IMR-90 (cell line): Measurements from ENCODE around the gene KLHL30. TPM values are rescaled to one million over a fixed set of nuclear protein-coding genes. Genes with fewer than 3 reads are reported as not detected.

Source experiments
- ATAC-seq: fragments of 200-7000 bp; cut with Tn5 transposase; 2 replicates; pipeline ENCODE4 v1.9.1; 2020; ENCODE audit warnings: low read depth, mild to moderate bottlenecking, moderate library complexity
- BruUV-seq: library from RNA; stranded (reverse); fragments of 400-500 nt; replicated peaks from 2 replicates; lab custom pipeline; 2021; lab: Mats Ljungman, UMichigan
- CTCF ChIA-PET: fragments of 300-600 bp; formaldehyde crosslinking; extraction: SDS; loops from one replicate; lab custom pipeline; 2021; ENCODE audit warnings: antibody characterized with exemption; lab: Yijun Ruan, JAX
- POLR2A ChIA-PET: fragments of 300-600 bp; sonication (Branson Sonifier 250); formaldehyde crosslinking; loops from one replicate; lab custom pipeline; 2022; ENCODE audit warnings: antibody characterized with exemption; ENCODE audit not compliant: unreplicated experiment; lab: Charles Lee
- DNase-seq: peaks from one replicate; pipeline ENCODE4 v3.0.0; 2013
- H2AFZ ChIP-seq: replicated peaks from 2 replicates; pipeline ENCODE3; 2013; ENCODE audit warnings: low read length, mild to moderate bottlenecking; ENCODE audit not compliant: poor library complexity
- H2AK5ac ChIP-seq: 2 replicates; pipeline ENCODE4 v1.6.1; 2013; ENCODE audit warnings: low read depth, low read length, inconsistent platforms
- H2AK9ac ChIP-seq: replicated peaks from 2 replicates; pipeline ENCODE3; 2013; ENCODE audit warnings: mild to moderate bottlenecking, low read depth, low read length, moderate library complexity; ENCODE audit not compliant: poor library complexity
- H2BK120ac ChIP-seq: 2 replicates; pipeline ENCODE4 v1.6.1; 2013; ENCODE audit warnings: low read depth, low read length, inconsistent platforms
- H2BK15ac ChIP-seq: 3 replicates; pipeline ENCODE4 v1.6.1; 2013; ENCODE audit warnings: low read depth, low read length, inconsistent platforms
- H2BK20ac ChIP-seq: 2 replicates; pipeline ENCODE4 v1.6.1; 2013; ENCODE audit warnings: low read depth, mild to moderate bottlenecking, inconsistent platforms, low read length, moderate library complexity
- H2BK5ac ChIP-seq: 2 replicates; pipeline ENCODE4 v1.6.1; 2013; ENCODE audit warnings: mild to moderate bottlenecking, low read depth, low read length, inconsistent platforms; ENCODE audit not compliant: poor library complexity, severe bottlenecking
- H3K14ac ChIP-seq: replicated peaks from 2 replicates; pipeline ENCODE4 v1.6.1; 2013; ENCODE audit warnings: low read depth, low read length, inconsistent platforms
- H3K18ac ChIP-seq: 2 replicates; pipeline ENCODE4 v1.6.1; 2013; ENCODE audit warnings: low read depth, low read length, control low read depth
- H3K23ac ChIP-seq: 2 replicates; pipeline ENCODE4 v1.6.1; 2013; ENCODE audit warnings: low read depth, low read length, inconsistent platforms
- H3K27ac ChIP-seq: 2 replicates; pipeline ENCODE4 v1.5.1; 2013; ENCODE audit warnings: mild to moderate bottlenecking, control low read depth, low read length; ENCODE audit not compliant: insufficient read depth
- H3K27me3 ChIP-seq: 2 replicates; pipeline ENCODE4 v1.6.1; 2013; ENCODE audit warnings: low read length; ENCODE audit not compliant: control insufficient read depth, insufficient read depth
- H3K36me3 ChIP-seq: 2 replicates; pipeline ENCODE4 v1.6.1; 2013; ENCODE audit warnings: low read length, mixed read lengths; ENCODE audit not compliant: control insufficient read depth, insufficient read depth
- H3K4ac ChIP-seq: 2 replicates; pipeline ENCODE4 v1.6.1; 2013; ENCODE audit warnings: low read depth, low read length, inconsistent platforms
- H3K4me1 ChIP-seq: 2 replicates; pipeline ENCODE4 v1.6.1; 2013; ENCODE audit warnings: low read length, mixed read lengths; ENCODE audit not compliant: control insufficient read depth, insufficient read depth
- H3K4me2 ChIP-seq: 2 replicates; pipeline ENCODE4 v1.6.1; 2013; ENCODE audit warnings: low read depth, mild to moderate bottlenecking, control low read depth, low read length, moderate library complexity
- H3K4me3 ChIP-seq: 2 replicates; pipeline ENCODE4 v1.5.1; 2013; ENCODE audit warnings: low read depth, mild to moderate bottlenecking, control low read depth, low read length, moderate library complexity; ENCODE audit not compliant: insufficient read depth
- H3K56ac ChIP-seq: 2 replicates; pipeline ENCODE4 v1.6.1; 2013; ENCODE audit warnings: low read length, inconsistent platforms; ENCODE audit not compliant: insufficient read depth; ENCODE audit errors: extremely low read depth
- H3K79me1 ChIP-seq, 2 experiments: 2 replicates each; pipeline ENCODE4 v1.6.1; 2013; ENCODE audit warnings: low read length in 2 of 2, inconsistent platforms in 1 of 2, low read depth in 1 of 2
- H3K9ac ChIP-seq: 2 replicates; pipeline ENCODE4 v1.6.1; 2013; ENCODE audit warnings: low read depth, low read length, control low read depth
- H3K9me1 ChIP-seq: 2 replicates; pipeline ENCODE4 v1.6.1; 2013; ENCODE audit warnings: low read length, inconsistent platforms; ENCODE audit not compliant: insufficient read depth
- H3K9me3 ChIP-seq: 2 replicates; pipeline ENCODE4 v1.6.1; 2013; ENCODE audit warnings: low read length; ENCODE audit not compliant: control insufficient read depth, insufficient read depth
- H4K20me1 ChIP-seq: 2 replicates; pipeline ENCODE4 v1.6.1; 2013; ENCODE audit warnings: low read length, inconsistent platforms; ENCODE audit not compliant: insufficient read depth
- H4K5ac ChIP-seq: 2 replicates; pipeline ENCODE4 v1.6.1; 2013; ENCODE audit warnings: mild to moderate bottlenecking, low read depth, low read length, control low read depth
- H4K8ac ChIP-seq, 2 experiments: 2 replicates each; pipeline ENCODE4 v1.6.1; 2013; ENCODE audit warnings: low read depth in 2 of 2, low read length in 2 of 2, control low read depth in 1 of 2, inconsistent platforms in 1 of 2
- H4K91ac ChIP-seq: 2 replicates; pipeline ENCODE4 v1.6.1; 2013; ENCODE audit warnings: low read depth, low read length, inconsistent platforms; ENCODE audit not compliant: insufficient read depth
- BHLHE40 ChIP-seq: fragments of 150-350 bp; IDR thresholded peaks from 2 replicates; pipeline ENCODE4 v1.6.1; 2016; ENCODE audit warnings: mild to moderate bottlenecking, low read depth, low read length
- CEBPB ChIP-seq: IDR thresholded peaks from 2 replicates; pipeline ENCODE4 v1.6.1; 2012; ENCODE audit warnings: low read depth, low read length, improper control_type of control experiment
- CHD1 ChIP-seq: IDR thresholded peaks from 2 replicates; pipeline ENCODE4 v1.6.1; 2012; ENCODE audit warnings: low read depth, low read length, improper control_type of control experiment
- CTCF ChIP-seq: conservative IDR thresholded peaks from 2 replicates; pipeline ENCODE4 v1.5.1; 2012; ENCODE audit warnings: mild to moderate bottlenecking, low read depth, low read length, improper control_type of control experiment
- ELK1 ChIP-seq: fragments of 150-350 bp; IDR thresholded peaks from 2 replicates; pipeline ENCODE4 v1.6.1; 2016; ENCODE audit warnings: low read depth, mild to moderate bottlenecking, low read length, moderate library complexity, borderline replicate concordance
- FOS ChIP-seq: fragments of 150-350 bp; IDR thresholded peaks from 2 replicates; pipeline ENCODE4 v1.6.1; 2016; ENCODE audit warnings: low read depth, low read length
- MAFK ChIP-seq: IDR thresholded peaks from 2 replicates; pipeline ENCODE4 v1.6.1; 2012; ENCODE audit warnings: low read depth, low read length, improper control_type of control experiment
- MAZ ChIP-seq: IDR thresholded peaks from 2 replicates; pipeline ENCODE4 v1.6.1; 2012; ENCODE audit warnings: low read depth, mild to moderate bottlenecking, low read length, improper control_type of control experiment, moderate library complexity, borderline replicate concordance
- MXI1 ChIP-seq: IDR thresholded peaks from 2 replicates; pipeline ENCODE4 v1.6.1; 2012; ENCODE audit warnings: low read depth, mild to moderate bottlenecking, low read length, moderate library complexity, borderline replicate concordance
- NFE2L2 ChIP-seq: fragments of 150-350 bp; IDR thresholded peaks from 2 replicates; pipeline ENCODE4 v1.6.1; 2016; ENCODE audit warnings: low read depth, mild to moderate bottlenecking, low read length
- POLR2A ChIP-seq: IDR thresholded peaks from 2 replicates; pipeline ENCODE4 v1.6.1; 2012; ENCODE audit warnings: mild to moderate bottlenecking, low read depth, low read length
- RAD21 ChIP-seq: IDR thresholded peaks from 2 replicates; pipeline ENCODE4 v1.6.1; 2012; ENCODE audit warnings: low read length, improper control_type of control experiment
- RCOR1 ChIP-seq: IDR thresholded peaks from 2 replicates; pipeline ENCODE4 v1.6.1; 2012; ENCODE audit warnings: mild to moderate bottlenecking, low read length, improper control_type of control experiment; ENCODE audit not compliant: insufficient replicate concordance
- RFX5 ChIP-seq: IDR thresholded peaks from 2 replicates; pipeline ENCODE4 v1.8.0; 2012; ENCODE audit warnings: low read depth, mild to moderate bottlenecking, low read length, moderate library complexity
- SMC3 ChIP-seq: fragments of 150-350 bp; IDR thresholded peaks from 2 replicates; pipeline ENCODE4 v1.6.1; 2016; ENCODE audit warnings: low read depth, mild to moderate bottlenecking, antibody characterized with exemption, low read length, moderate library complexity
- USF2 ChIP-seq: fragments of 150-350 bp; IDR thresholded peaks from 2 replicates; pipeline ENCODE4 v1.6.1; 2017; ENCODE audit warnings: mild to moderate bottlenecking, antibody characterized with exemption, low read length, low read depth
- WGBS, 2 experiments: methylation state at CpG; one replicate each; pipeline versions ENCODE4 v1.1.5 to v1.1.7; 2013; ENCODE audit warnings: missing lambda C conversion rate in 2 of 2; ENCODE audit not compliant: insufficient read length in 1 of 2; ENCODE audit errors: extremely low coverage in 2 of 2; 5-methylcytosine and 5-hydroxymethylcytosine counted together
- dilution Hi-C: fragments of 300-500 bp; cut with HindIII; formaldehyde crosslinking; loops from one replicate; pipeline ENCODE4 v1.14.3; 2018; ENCODE audit warnings: low sequenced_read_pairs; ENCODE audit not compliant: unreplicated experiment
- in situ Hi-C: fragments of 300-500 bp; cut with MboI; formaldehyde crosslinking; loops from 3 replicates; pipeline ENCODE4 v1.14.3; 2019; ENCODE audit warnings: low sequenced_read_pairs, inconsistent platforms, mixed read lengths
- intact Hi-C: fragments of 100-400 bp; cut with micrococcal nuclease; formaldehyde crosslinking; loops from 2 replicates; pipeline ENCODE4 v1.10.0; 2022
- polyA plus RNA-seq, 3 experiments: library from polyadenylated mRNA; depleted of rRNA; stranded (reverse); fragments of >200 nt; gene quantifications; 2 replicates each; pipeline ENCODE4 v1.2.3, GENCODE V29; 2012; ENCODE audit warnings: low replicate concordance in 1 of 3
- total RNA-seq: library from RNA; depleted of rRNA; stranded (reverse); fragments of >200 nt; gene quantifications from 2 replicates; pipeline ENCODE4 v1.2.3, GENCODE V29; 2012

KLHL30 gene
- total and polyA plus RNA-seq, 2 of the 4 experiments (the other 2 are of a cell fraction): under 0.01 to 0.03 TPM

- no peak for TF ChIP-seq ELK1
- no peak for TF ChIP-seq RAD21
- TF ChIP-seq RCOR1: no peak
- TF ChIP-seq BHLHE40: no peak
- no peak for TF ChIP-seq POLR2A
- no peak for TF ChIP-seq FOS
- no peak for TF ChIP-seq USF2
- no peak for TF ChIP-seq SMC3
- TF ChIP-seq MXI1: no peak
- no peak for TF ChIP-seq MAZ
- no peak for TF ChIP-seq CEBPB
- TF ChIP-seq MAFK: no peak
- no peak for TF ChIP-seq RFX5
- TF ChIP-seq NFE2L2: no peak
- TF ChIP-seq CTCF: no peak
- no peak for TF ChIP-seq CHD1
- Histone ChIP-seq H3K18ac (no peak overlapping the region), H2AK9ac (no peak overlapping the region), H3K9ac (no peak overlapping the region), H3K23ac (no peak overlapping the region), H3K9me3 (peaks cover 10% of the 10 kb centered on the region), H3K79me1 (no peaks in the 10 kb centered on the region), H3K4me1 (no peaks in the 10 kb centered on the region), H4K8ac (no peak overlapping the region), H3K9me1 (no peaks in the 10 kb centered on the region), H4K91ac (no peak overlapping the region), H3K14ac (no peak overlapping the region), H2BK15ac (no peak overlapping the region), H2AFZ (no peak overlapping the region), H2BK20ac (no peak overlapping the region), H3K56ac (no peak overlapping the region), H4K20me1 (no peaks in the 10 kb centered on the region), H4K5ac (no peak overlapping the region), H2BK5ac (no peak overlapping the region), H3K4ac (no peak overlapping the region), H3K4me2 (no peak overlapping the region), H3K36me3 (no peaks in the 10 kb centered on the region), H3K4me3 (no peak overlapping the region), H2AK5ac (no peak overlapping the region), H2BK120ac (no peak overlapping the region), H3K27ac (no peak overlapping the region), H3K27me3 (no peaks in the 10 kb centered on the region; the same call in 1 of the 2 replicates)
- no TSS peak for BruUV-seq
- ATAC-seq (peak; percentile 17; the same call in 1 of the 2 replicates), DNase-seq (no peak)
- ChIA-PET POLR2A (no interaction called here), CTCF (no interaction called here)
- WGBS, 2 experiments: 84% methylated on average over 4 of the region's 19 CpGs; no CpG with 5 or more reads in 1 of the 2 experiments
- in situ Hi-C loops: no loop called here
- dilution Hi-C loops: no loop called here
- intact Hi-C loops: no loop called here
Measured at GRCh38 chr2:238108423-238109183, 29.9 kb upstream of the KLHL30 start.
